ENCODE data around the gene HACD1. TPM values are rescaled to one million over a fixed set of nuclear protein-coding genes. Genes with fewer than 3 reads are reported as not detected.

The HACD1 gene, protein sequence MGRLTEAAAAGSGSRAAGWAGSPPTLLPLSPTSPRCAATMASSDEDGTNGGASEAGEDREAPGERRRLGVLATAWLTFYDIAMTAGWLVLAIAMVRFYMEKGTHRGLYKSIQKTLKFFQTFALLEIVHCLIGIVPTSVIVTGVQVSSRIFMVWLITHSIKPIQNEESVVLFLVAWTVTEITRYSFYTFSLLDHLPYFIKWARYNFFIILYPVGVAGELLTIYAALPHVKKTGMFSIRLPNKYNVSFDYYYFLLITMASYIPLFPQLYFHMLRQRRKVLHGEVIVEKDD
- 160 TPM for total RNA-seq
- long read RNA-seq, partial matches to known transcripts, result 3 of 29 reads
- long read RNA-seq, other reads (novel, unspliced or antisense), result 23 of 29 reads

- DNase-seq (peak; percentile 84), ATAC-seq (peak; percentile 91)
- intact Hi-C loops (cut with micrococcal nuclease), result no loop called here
These were observed at the start of gene HACD1 for GRCh38 chr10:17617031-17617911. HACD1 (minus strand) TSS chr10:17617374; CDS start chr10:17617339, 35 bp downstream.

GRCh38 chr10:17665747-17666146 lies 48.6 kb upstream of the HACD1 start:
- intact Hi-C loops (cut with micrococcal nuclease), result no loop called here
- DNase-seq (no peak), ATAC-seq (peak; percentile 72)

DNA sequence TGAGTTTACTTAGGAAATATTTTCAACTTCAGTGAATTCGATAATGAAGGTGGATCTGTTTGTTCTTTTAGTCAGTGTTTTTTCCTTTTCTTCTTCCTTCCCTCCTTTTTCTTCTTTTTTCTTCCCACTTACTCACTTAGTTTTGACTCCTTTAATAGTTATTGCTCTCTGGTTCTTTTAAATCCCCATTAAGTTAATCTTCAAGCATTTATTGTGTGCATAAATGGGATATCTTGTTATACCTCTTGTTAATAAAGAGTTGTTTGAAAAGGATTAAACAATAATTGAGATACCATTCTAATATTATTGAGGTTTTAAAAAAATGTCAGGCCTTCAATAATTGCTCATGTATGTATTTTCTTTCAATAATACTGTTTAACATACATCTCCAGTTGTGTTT lies 46.3 kb upstream of the HACD1 start:
- DNase-seq, result no peak
- intact Hi-C loops (cut with micrococcal nuclease), result no loop called here
- no peak for ATAC-seq

GRCh38 chr10:17662193-17663138 lies 45.3 kb upstream of the HACD1 start:
- ATAC-seq (no peak), DNase-seq (no peak)
- intact Hi-C loops (cut with micrococcal nuclease), result no loop called here

GRCh38 chr10:17661510-17661909 lies 44.3 kb upstream of the HACD1 start:
- ATAC-seq (no peak), DNase-seq (no peak)
- intact Hi-C loops (cut with micrococcal nuclease), result no loop called here

GRCh38 chr10:17660921-17661320 lies 43.7 kb upstream of the HACD1 start:
- intact Hi-C loops (cut with micrococcal nuclease), result no loop called here
- DNase-seq (no peak), ATAC-seq (no peak)

GRCh38 chr10:17659365-17659764 lies 42.2 kb upstream of the HACD1 start:
- ATAC-seq, result no peak
- intact Hi-C loops (cut with micrococcal nuclease), result no loop called here
- DNase-seq, result no peak

DNA sequence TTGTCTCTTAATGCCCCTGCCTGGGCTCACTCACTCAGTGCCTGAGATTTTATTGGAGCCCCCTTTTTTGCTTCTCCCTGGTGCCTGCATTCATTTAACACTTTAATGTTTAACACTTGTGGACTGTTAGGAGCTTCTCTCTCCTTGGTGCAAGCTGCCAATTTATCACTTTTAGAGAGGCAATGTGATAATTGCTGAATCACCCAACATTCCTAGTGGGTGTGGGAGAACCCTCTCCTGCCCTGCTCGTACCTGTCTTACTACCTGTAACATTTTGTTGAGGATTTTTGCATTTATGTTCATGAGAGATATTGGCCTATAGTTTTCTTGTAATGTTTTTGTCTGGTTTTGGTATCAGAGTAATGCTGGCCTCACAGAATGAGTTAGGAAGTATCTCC lies 39.9 kb upstream of the HACD1 start:
- ATAC-seq, result no peak
- DNase-seq, result no peak
- intact Hi-C loops (cut with micrococcal nuclease), result no loop called here

- intact Hi-C loops (cut with micrococcal nuclease), result no loop called here
- DNase-seq (no peak), ATAC-seq (no peak)
These were observed 38.5 kb upstream of the HACD1 start for GRCh38 chr10:17655567-17656146.

GRCh38 chr10:17655009-17655408 lies 37.8 kb upstream of the HACD1 start:
- ATAC-seq (no peak), DNase-seq (no peak)
- intact Hi-C loops (cut with micrococcal nuclease), result no loop called here

GRCh38 chr10:17652585-17652984 lies 35.4 kb upstream of the HACD1 start:
- intact Hi-C loops (cut with micrococcal nuclease), result no loop called here
- DNase-seq, result no peak
- ATAC-seq, result no peak

DNA sequence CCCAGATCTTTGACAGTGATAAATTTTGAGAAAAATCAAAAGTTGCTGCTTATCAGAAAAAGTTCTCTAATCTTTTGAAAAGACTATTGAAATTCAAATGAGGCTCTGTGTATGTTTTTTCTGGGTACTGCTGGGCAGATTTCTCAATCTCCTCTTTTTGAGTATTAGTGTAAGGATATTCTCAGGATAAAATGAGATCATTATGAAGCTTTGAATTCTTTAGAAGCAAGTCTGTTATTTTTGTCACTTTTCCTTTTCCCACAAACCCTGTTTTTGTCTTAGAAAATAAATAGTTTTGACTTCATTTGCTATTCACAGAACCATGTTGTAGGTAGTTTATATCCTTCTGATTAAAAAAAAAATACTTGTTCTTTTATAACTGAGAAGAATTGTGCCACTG lies 34.7 kb upstream of the HACD1 start:
- DNase-seq (no peak), ATAC-seq (no peak)
- intact Hi-C loops (cut with micrococcal nuclease), result no loop called here

DNA sequence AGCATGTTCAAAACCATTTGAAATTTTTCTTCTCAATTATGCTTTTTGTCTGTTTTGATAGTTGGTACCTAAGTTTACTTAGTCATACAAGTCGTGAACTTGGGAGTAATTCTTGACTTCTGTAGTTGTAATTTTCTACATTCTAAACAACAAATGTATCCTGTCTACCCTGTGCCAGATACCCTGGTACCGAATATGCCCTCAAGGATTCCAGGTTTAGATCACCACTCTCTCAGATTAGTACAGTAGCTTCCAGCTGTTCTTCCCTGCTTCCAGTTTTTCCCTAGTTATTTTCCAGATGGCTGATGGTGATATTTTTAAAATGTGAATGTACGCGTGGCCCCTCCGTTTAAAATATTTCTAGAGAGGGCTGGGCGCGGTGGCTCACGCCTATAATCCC lies 33.2 kb upstream of the HACD1 start:
- DNase-seq (no peak), ATAC-seq (no peak)
- intact Hi-C loops (cut with micrococcal nuclease), result no loop called here

- no peak for ATAC-seq
- intact Hi-C loops (cut with micrococcal nuclease), result no loop called here
- DNase-seq, result no peak
These were observed 32.7 kb upstream of the HACD1 start for GRCh38 chr10:17649836-17650235.

GRCh38 chr10:17649052-17649451 lies 31.9 kb upstream of the HACD1 start:
- ATAC-seq (no peak), DNase-seq (no peak)
- intact Hi-C loops (cut with micrococcal nuclease), result no loop called here

- intact Hi-C loops (cut with micrococcal nuclease), result no loop called here
- ATAC-seq (no peak), DNase-seq (no peak)
These were observed 31.3 kb upstream of the HACD1 start for GRCh38 chr10:17648243-17649035.

DNA sequence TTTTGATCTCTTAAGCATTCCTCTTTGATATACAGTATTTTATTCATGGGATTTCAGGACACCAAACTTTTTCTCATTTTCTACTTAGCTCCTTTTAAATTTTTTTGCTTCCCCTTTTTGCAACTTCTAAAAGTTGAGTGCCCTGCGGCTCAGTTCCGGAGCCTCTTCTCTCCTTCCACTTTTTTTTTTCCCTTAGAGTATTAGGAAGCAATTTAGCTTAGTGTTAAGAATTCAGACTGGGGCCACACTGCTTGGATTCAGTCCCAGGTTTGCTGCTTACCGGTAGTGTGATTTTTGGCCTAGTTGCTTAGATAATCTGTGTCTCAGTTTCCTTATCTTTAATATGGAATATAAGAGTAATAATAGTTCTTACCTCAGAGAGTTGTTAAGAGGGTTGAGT lies 30.2 kb upstream of the HACD1 start:
- intact Hi-C loops (cut with micrococcal nuclease), result no loop called here
- ATAC-seq, result no peak
- no peak for DNase-seq

GRCh38 chr10:17645621-17646345 lies 28.6 kb upstream of the HACD1 start:
- DNase-seq (no peak), ATAC-seq (no peak)
- intact Hi-C loops (cut with micrococcal nuclease), result no loop called here
